Measurements from ENCODE around the gene MACROD2. TPM values are rescaled to one million over a fixed set of nuclear protein-coding genes. Genes with fewer than 3 reads are reported as not detected.
"Not testable (repeated sequence)": the region's sequence is repeated elsewhere in the genome, so short reads cannot be mapped to it uniquely, and the experiment has no call there.

MACROD2 gene
- total and polyA plus RNA-seq, 11 donors = 0.54 to 5.4 (median 2.4) TPM

- no peak for DNase-seq
- intact Hi-C loops (cut with DNase I) = no loop called here
- no peak for ATAC-seq
- no peaks in the 10 kb centered on the region for H3K27me3 ChIP-seq
- no peak for TF ChIP-seq POLR2A (IDR thresholded peaks at IDR 0.05)
- no peak for TF ChIP-seq CTCF (IDR thresholded peaks at IDR 0.05)
- H3K27ac ChIP-seq = no peak overlapping the region
- peaks cover 0 to 4% (median 0%) of the 10 kb centered on the region in 12 donors for H3K4me1 ChIP-seq
- no peaks in the 10 kb centered on the region for H3K36me3 ChIP-seq
- H3K9me3 ChIP-seq = peaks cover 0 to 8% (median 0%) of the 10 kb centered on the region in 12 donors
- 94 to 96% (median 94%) methylated on average over 1 of the region's 1 CpG for WGBS, 4 donors
- H3K4me3 ChIP-seq = no peak overlapping the region
These were observed 225.7 kb downstream of the MACROD2 start for GRCh38 chr20:14220986-14221385.

- no peak for TF ChIP-seq POLR2A (IDR thresholded peaks at IDR 0.05)
- TF ChIP-seq CTCF (IDR thresholded peaks at IDR 0.05) = no peak
- ATAC-seq = no peak
- WGBS, 4 donors = 76 to 93% (median 84%) methylated on average over 3 of the region's 3 CpGs
- H3K36me3 ChIP-seq = no peaks in the 10 kb centered on the region
- peaks cover 0 to 4% (median 0%) of the 10 kb centered on the region in 12 donors for H3K4me1 ChIP-seq
- H3K4me3 ChIP-seq = no peak overlapping the region
- intact Hi-C loops (cut with DNase I) = no loop called here
- H3K27ac ChIP-seq = no peak overlapping the region
- no peaks in the 10 kb centered on the region for H3K27me3 ChIP-seq
- H3K9me3 ChIP-seq = no peaks in the 10 kb centered on the region
- no peak for DNase-seq
These were observed 228.5 kb downstream of the MACROD2 start for GRCh38 chr20:14223806-14224205.

GRCh38 chr20:14226051-14227049 lies 231.0 kb downstream of the MACROD2 start:
- H3K27me3 ChIP-seq; ATAC-seq; H3K36me3 ChIP-seq; DNase-seq; H3K4me1 ChIP-seq; intact Hi-C loops (cut with DNase I); H3K9me3 ChIP-seq; H3K27ac ChIP-seq: not testable (repeated sequence)
- 40 to 54% (median 47%) methylated on average over 16 to 48 of the region's 53 CpGs for WGBS, 4 donors
- peak overlapping the region in 10 of 12 donors; percentile 17 to 50 (median 40) for H3K4me3 ChIP-seq

GRCh38 chr20:14232650-14233049 lies 237.3 kb downstream of the MACROD2 start:
- Histone ChIP-seq H3K27me3 (no peaks in the 10 kb centered on the region), H3K4me3 (no peak overlapping the region), H3K4me1 (no peaks in the 10 kb centered on the region), H3K9me3 (no peaks in the 10 kb centered on the region), H3K36me3 (no peaks in the 10 kb centered on the region), H3K27ac (no peak overlapping the region)
- TF ChIP-seq POLR2A (IDR thresholded peaks at IDR 0.05) (no peak), CTCF (IDR thresholded peaks at IDR 0.05) (no peak)
- WGBS, 4 donors = 86 to 93% (median 88%) methylated on average over 2 of the region's 2 CpGs
- no peak for DNase-seq
- intact Hi-C loops (cut with DNase I) = no loop called here
- no peak for ATAC-seq
